Measurements from ENCODE around the gene CCDC17.

DNA sequence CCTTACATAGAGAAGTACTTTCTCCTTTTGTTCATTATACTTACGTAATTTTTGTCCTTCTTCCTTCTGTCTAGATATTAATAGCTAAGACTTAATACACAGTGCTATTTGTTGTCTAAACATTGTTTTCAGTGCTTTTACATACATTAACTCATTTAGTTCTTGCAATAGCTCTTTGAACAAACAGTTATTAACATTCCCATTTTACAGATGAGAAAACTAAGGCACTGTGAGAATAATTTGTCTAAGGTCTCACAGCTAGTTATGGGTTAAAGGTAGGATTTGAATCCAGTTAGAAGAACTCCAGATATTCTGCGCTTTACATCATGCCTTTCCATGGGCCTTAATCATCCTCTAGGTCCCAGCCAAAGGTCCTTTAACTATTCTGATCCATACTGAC lies 19.6 kb downstream of the CCDC17 start:
- TF ChIP-seq, protein P1, sequence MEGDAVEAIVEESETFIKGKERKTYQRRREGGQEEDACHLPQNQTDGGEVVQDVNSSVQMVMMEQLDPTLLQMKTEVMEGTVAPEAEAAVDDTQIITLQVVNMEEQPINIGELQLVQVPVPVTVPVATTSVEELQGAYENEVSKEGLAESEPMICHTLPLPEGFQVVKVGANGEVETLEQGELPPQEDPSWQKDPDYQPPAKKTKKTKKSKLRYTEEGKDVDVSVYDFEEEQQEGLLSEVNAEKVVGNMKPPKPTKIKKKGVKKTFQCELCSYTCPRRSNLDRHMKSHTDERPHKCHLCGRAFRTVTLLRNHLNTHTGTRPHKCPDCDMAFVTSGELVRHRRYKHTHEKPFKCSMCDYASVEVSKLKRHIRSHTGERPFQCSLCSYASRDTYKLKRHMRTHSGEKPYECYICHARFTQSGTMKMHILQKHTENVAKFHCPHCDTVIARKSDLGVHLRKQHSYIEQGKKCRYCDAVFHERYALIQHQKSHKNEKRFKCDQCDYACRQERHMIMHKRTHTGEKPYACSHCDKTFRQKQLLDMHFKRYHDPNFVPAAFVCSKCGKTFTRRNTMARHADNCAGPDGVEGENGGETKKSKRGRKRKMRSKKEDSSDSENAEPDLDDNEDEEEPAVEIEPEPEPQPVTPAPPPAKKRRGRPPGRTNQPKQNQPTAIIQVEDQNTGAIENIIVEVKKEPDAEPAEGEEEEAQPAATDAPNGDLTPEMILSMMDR (IDR thresholded peaks at IDR 0.05) = no peak
- TF ChIP-seq EZH2 (IDR thresholded peaks at IDR 0.05) = no peak

Data from neural progenitor cell (in vitro differentiated cells).